HG02870 (cell line): ENCODE measurements around the gene NFE2L1.

Source experiments
- ATAC-seq: cut with Tn5 transposase; IDR thresholded peaks from one replicate; pipeline ENCODE4 v1.9.1; 2021; ENCODE audit warnings: mild to moderate bottlenecking, moderate library complexity; ENCODE audit not compliant: unreplicated experiment

NFE2L1 gene

GRCh38 chr17:48107137-48108055 is 59.2 kb downstream of the NFE2L1 start, which contains the start of gene SNX11:
Gene SNX11 (plus strand): TSS chr17:48107766. CDS start chr17:48112044, 4,278 bp downstream.
- peak; percentile 76 for ATAC-seq

GRCh38 chr17:48110761-48111160 is 62.6 kb downstream of the NFE2L1 start:
- ATAC-seq, result no peak
